Measurements from ENCODE around the gene DPY19L3.

GRCh38 chr19:32442650-32443049 lies 37.1 kb downstream of the DPY19L3 start:
- TF ChIP-seq CTCF (conservative IDR thresholded peaks at IDR 0.05; ENCODE audit: low read depth, low read length) (no peak), SMC3 (IDR thresholded peaks at IDR 0.05; ENCODE audit: low read depth, low read length) (no peak), BHLHE40 (IDR thresholded peaks at IDR 0.05; ENCODE audit: low read depth, low read length) (no peak), MAZ (IDR thresholded peaks at IDR 0.05; ENCODE audit: borderline replicate concordance, low read depth, low read length) (no peak), RAD21 (IDR thresholded peaks at IDR 0.05; ENCODE audit: low read length) (no peak), MAFK (IDR thresholded peaks at IDR 0.05; ENCODE audit: low read depth, low read length) (no peak), RFX5 (IDR thresholded peaks at IDR 0.05; ENCODE audit: low read depth, low read length) (no peak), POLR2A (IDR thresholded peaks at IDR 0.05; ENCODE audit: low read depth, low read length) (no peak), CEBPB (IDR thresholded peaks at IDR 0.05; ENCODE audit: low read depth, low read length) (no peak), USF2 (IDR thresholded peaks at IDR 0.05; ENCODE audit: low read depth, low read length) (no peak)
- TF ChIP-seq, protein P1, sequence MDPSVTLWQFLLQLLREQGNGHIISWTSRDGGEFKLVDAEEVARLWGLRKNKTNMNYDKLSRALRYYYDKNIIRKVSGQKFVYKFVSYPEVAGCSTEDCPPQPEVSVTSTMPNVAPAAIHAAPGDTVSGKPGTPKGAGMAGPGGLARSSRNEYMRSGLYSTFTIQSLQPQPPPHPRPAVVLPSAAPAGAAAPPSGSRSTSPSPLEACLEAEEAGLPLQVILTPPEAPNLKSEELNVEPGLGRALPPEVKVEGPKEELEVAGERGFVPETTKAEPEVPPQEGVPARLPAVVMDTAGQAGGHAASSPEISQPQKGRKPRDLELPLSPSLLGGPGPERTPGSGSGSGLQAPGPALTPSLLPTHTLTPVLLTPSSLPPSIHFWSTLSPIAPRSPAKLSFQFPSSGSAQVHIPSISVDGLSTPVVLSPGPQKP (IDR thresholded peaks at IDR 0.05; ENCODE audit: borderline replicate concordance, low read depth, low read length), result no peak

Data from IMR-90 (cell line).